Body of pancreas (tissue), 4 donors: ENCODE data around the gene NUP210L.

ENCODE experiments used
- POLR2A ChIP-seq, 3 donors: fragments of 450-650 bp; IDR thresholded peaks; one replicate each; pipeline ENCODE4 v1.6.1; 2016; ENCODE audit warnings: antibody characterized with exemption in 3 of 3, mild to moderate bottlenecking in 2 of 3
- TF ChIP-seq, protein P1 (sequence below), 7 experiments: fragments of 450-650 bp in 4 of 7; fragments of 200-600 bp in 3 of 7; sonication (generic) in 3 of 7; IDR thresholded peaks; one replicate each; pipeline ENCODE4 v1.5.1; 2016 to 2019; ENCODE audit warnings: antibody characterized with exemption in 7 of 7

DNA sequence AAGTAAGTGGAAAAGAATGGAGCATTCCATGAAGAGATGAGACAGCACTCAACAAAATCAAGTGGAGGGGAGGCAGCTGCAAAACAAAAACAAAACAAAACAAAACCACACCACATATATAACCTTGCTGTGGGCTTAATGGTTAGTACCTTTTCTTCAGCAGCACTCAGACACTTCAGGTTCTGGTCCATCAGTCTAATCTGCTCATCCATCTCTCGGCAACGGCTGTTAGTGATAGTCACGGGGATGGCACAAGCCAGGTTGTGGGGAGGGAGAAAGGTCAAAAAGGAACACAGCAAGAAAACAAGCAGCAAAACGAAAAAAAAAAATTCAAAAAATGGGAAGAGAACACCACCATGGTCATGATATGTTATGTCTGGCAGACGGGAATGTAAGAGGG lies 17.0 kb upstream of the NUP210L start:
- TF ChIP-seq, protein P1, sequence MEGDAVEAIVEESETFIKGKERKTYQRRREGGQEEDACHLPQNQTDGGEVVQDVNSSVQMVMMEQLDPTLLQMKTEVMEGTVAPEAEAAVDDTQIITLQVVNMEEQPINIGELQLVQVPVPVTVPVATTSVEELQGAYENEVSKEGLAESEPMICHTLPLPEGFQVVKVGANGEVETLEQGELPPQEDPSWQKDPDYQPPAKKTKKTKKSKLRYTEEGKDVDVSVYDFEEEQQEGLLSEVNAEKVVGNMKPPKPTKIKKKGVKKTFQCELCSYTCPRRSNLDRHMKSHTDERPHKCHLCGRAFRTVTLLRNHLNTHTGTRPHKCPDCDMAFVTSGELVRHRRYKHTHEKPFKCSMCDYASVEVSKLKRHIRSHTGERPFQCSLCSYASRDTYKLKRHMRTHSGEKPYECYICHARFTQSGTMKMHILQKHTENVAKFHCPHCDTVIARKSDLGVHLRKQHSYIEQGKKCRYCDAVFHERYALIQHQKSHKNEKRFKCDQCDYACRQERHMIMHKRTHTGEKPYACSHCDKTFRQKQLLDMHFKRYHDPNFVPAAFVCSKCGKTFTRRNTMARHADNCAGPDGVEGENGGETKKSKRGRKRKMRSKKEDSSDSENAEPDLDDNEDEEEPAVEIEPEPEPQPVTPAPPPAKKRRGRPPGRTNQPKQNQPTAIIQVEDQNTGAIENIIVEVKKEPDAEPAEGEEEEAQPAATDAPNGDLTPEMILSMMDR (IDR thresholded peaks at IDR 0.05) = no peak
- TF ChIP-seq POLR2A (IDR thresholded peaks at IDR 0.05) = no peak
